ENCODE data around the gene CD52. TPM values are rescaled to one million over a fixed set of nuclear protein-coding genes. Genes with fewer than 3 reads are reported as not detected.

The CD52 gene
- total RNA-seq, 4 donors from 2014 or later, result 3.0 to 12.3 TPM; not detected in 2

DNA sequence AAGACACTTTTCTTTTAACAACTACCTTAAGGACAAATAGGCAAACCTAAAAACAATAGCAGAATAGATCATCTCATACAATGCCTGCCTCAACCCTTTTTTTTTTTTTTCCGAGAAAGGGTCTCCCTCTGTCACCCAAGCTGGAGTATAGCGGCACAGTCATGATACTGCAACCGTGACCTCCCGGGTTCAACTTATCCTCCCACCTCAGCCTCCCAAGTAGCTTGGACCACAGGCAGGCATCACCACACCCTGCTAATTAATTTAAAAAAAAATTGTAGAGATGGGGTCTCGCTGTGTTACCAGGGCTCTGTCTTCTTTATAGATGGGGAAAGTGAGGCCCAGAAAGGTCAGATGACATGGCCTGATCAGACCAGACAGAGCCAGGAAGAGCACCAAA lies 29.9 kb upstream of the CD52 start:
- intact Hi-C loops (cut with DNase I), result no loop called here
- Histone ChIP-seq H3K27me3 (no peaks in the 10 kb centered on the region), H3K27ac (no peak overlapping the region), H3K9me3 (no peaks in the 10 kb centered on the region), H3K4me1 (peaks cover 3 to 41% of the 10 kb centered on the region in 2 donors), H3K4me3 (replicated peaks in 1 of 3) (no peak overlapping the region), H3K36me3 (no peaks in the 10 kb centered on the region)
- TF ChIP-seq CTCF (IDR thresholded peaks at IDR 0.05), result no peak
- no peak for TF ChIP-seq POLR2A (IDR thresholded peaks at IDR 0.05)
- DNase-seq, result no peak
- WGBS, 2 donors, result 84 to 93% methylated on average over 5 of the region's 5 CpGs

- intact Hi-C loops (cut with DNase I), result no loop called here
- peaks cover 3 to 41% of the 10 kb centered on the region in 2 donors for H3K4me1 ChIP-seq
- H3K36me3 ChIP-seq, result no peaks in the 10 kb centered on the region
- H3K27me3 ChIP-seq, result no peaks in the 10 kb centered on the region
- H3K9me3 ChIP-seq, result no peaks in the 10 kb centered on the region
- H3K27ac ChIP-seq, result peak overlapping the region in 1 of 3 donors; percentile 17
- no peak for TF ChIP-seq POLR2A (IDR thresholded peaks at IDR 0.05)
- TF ChIP-seq CTCF (IDR thresholded peaks at IDR 0.05), result no peak
- DNase-seq, result no peak
- WGBS, 2 donors, result 62 to 72% methylated on average over 5 of the region's 5 CpGs
- H3K4me3 ChIP-seq (replicated peaks in 1 of 3), result no peak overlapping the region
Observed at GRCh38 chr1:26288311-26288941, 29.3 kb upstream of the CD52 start.

DNA sequence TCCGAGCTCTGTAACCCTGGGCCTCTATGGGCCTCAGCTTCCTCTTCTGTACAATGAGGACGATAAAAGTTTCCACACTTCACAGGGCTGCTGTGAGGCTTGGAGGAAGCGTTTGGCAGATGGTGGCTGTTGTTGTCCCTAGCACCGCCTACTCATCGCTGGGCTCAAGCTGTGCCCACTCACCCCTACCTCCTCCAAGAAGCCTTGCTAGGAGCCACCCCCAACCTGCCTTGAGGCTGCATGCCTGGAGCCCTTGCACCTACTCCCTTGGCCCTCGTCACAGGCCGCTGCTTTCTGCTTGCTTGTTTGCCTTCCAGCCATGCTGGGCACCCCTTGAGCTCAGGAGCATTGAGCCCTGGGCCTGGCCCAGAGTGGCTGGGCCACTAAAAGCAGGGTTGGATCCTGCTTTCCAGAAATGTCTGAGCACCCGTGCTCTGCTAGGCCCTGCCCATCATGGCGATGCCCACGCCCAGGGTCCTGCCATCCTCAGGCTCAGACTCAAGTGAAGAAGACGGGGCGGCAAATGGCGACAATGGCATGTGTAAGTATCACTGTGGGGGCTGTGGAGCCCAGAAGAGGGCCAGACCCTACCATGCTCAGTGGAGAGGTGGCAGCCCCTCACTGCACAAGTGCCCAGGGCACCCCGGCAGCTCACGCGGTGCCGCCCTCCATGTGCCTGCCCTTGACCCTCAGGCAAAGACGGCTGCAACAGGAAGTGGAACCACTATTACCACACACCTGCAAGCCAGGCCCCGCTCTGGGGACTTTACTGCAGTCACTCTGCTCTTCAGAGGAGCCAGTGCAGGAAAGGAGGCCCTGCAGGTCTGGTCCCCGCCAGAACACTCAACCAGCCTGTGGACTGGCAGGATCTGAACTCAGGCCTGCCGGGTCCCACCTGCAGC lies 28.3 kb upstream of the CD52 start:
- 54 to 69% methylated on average over 17 of the region's 21 CpGs for WGBS, 2 donors
- Histone ChIP-seq H3K4me3 (replicated peaks in 1 of 3) (no peak overlapping the region), H3K27me3 (no peaks in the 10 kb centered on the region), H3K27ac (peak overlapping the region; percentile 30 to 43 (median 30)), H3K9me3 (no peaks in the 10 kb centered on the region), H3K4me1 (peaks cover 3 to 36% of the 10 kb centered on the region in 2 donors), H3K36me3 (no peaks in the 10 kb centered on the region)
- TF ChIP-seq POLR2A (IDR thresholded peaks at IDR 0.05) (no peak), CTCF (IDR thresholded peaks at IDR 0.05) (no peak)
- intact Hi-C loops (cut with DNase I), result no loop called here
- peak; percentile 78 to 80 for DNase-seq

DNA sequence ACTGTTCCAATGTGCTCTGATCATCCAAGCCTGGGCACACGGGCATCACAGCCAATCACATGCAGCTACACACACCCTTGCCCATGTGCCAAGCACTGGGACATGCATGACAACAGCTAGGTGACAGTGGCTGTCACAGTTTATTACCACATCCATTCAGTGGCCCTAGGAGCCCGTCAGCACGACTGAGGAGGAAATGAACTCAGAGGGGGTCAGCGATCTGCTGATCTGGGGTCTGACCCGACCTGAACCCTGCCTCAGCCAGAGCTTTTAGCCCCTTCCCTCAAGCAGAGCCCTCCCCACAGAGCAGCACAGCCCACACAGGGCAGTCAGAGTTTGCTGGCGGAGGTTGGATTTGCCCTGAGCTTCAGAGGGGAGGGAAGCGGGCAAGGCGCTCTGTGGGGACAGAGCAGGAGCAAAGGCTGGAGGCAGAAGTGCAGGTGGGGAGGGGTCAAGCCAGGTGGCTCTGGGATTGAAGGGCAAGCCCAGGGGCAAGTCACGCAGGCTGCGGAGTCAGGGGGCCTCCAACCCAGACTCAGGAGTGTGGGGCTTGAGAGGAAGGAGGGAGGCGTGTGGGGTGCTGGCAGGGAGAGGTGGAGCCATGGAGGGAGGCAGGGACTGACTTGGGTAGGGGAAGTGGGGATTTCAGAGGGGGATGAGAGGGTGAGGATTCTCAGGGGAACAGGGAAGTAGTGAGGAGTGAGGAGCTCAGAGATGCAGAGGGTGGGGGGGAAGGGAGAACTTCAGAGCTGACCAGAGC lies 27.5 kb upstream of the CD52 start:
- H3K36me3 ChIP-seq, result no peaks in the 10 kb centered on the region
- peak overlapping the region in 2 of 3 donors; percentile 43 to 74 for H3K27ac ChIP-seq
- no peak for TF ChIP-seq CTCF (IDR thresholded peaks at IDR 0.05)
- no peak for TF ChIP-seq POLR2A (IDR thresholded peaks at IDR 0.05)
- intact Hi-C loops (cut with DNase I), result no loop called here
- no peak overlapping the region for H3K4me3 ChIP-seq (replicated peaks in 1 of 3)
- 77 to 80% methylated on average over 10 to 11 of the region's 11 CpGs for WGBS, 2 donors
- H3K9me3 ChIP-seq, result no peaks in the 10 kb centered on the region
- peaks cover 3 to 29% of the 10 kb centered on the region in 2 donors for H3K4me1 ChIP-seq
- no peaks in the 10 kb centered on the region for H3K27me3 ChIP-seq
- peak in 1 of 2 donors; percentile 25 for DNase-seq
